Subcutaneous adipose tissue (tissue), 4 donors: Measurements from ENCODE around the gene ABCB8. TPM values are rescaled to one million over a fixed set of nuclear protein-coding genes. Genes with fewer than 3 reads are reported as not detected.

Experiments used
- CTCF ChIP-seq: fragments of 450-650 bp; IDR thresholded peaks from one replicate; pipeline ENCODE4 v1.5.1; 2016; ENCODE audit warnings: low read depth, mild to moderate bottlenecking, control low read depth, antibody characterized with exemption, moderate library complexity
- total RNA-seq, 4 donors: library from RNA; depleted of rRNA; stranded (reverse); fragments of >200 nt; gene quantifications; one replicate each; pipeline ENCODE4 v1.1.0, GENCODE V29; 2016

The ABCB8 gene
- total RNA-seq, 4 donors from 2014 or later = 13.2 to 45.4 (median 14.9) TPM

GRCh38 chr7:151051108-151051507 lies 22.9 kb downstream of the ABCB8 start:
- TF ChIP-seq CTCF = no peak

- no peak for TF ChIP-seq CTCF
These were observed 24.8 kb downstream of the ABCB8 start for GRCh38 chr7:151053096-151053495.

GRCh38 chr7:151053751-151054150 lies 25.5 kb downstream of the ABCB8 start:
- TF ChIP-seq CTCF = no peak

GRCh38 chr7:151056283-151056665 lies 28.0 kb downstream of the ABCB8 start:
- no peak for TF ChIP-seq CTCF

GRCh38 chr7:151056666-151057505 lies 28.6 kb downstream of the ABCB8 start:
- no peak for TF ChIP-seq CTCF

- TF ChIP-seq CTCF = no peak
These were observed 29.3 kb downstream of the ABCB8 start, which contains the start of gene CDK5 for GRCh38 chr7:151057506-151057988. TSS of gene CDK5 (minus strand) at chr7:151057897. CDS start at chr7:151057848, 49 bp downstream.

- TF ChIP-seq CTCF = no peak
These were observed 29.9 kb downstream of the ABCB8 start for GRCh38 chr7:151057989-151058780.
